OCI-LY3 (cell line): ENCODE results near the gene FOCAD.

Source experiments
- EZH2phosphoT487 ChIP-seq: fragments of 200-600 bp; shearing (Covaris generic); IDR thresholded peaks from 2 replicates; pipeline ENCODE4 v1.6.1; 2018; ENCODE audit warnings: antibody characterized with exemption, mixed run types, low read depth
- TF ChIP-seq, protein P1 (sequence below): fragments of 200-600, 300-600 bp; sonication (generic); IDR thresholded peaks from 2 replicates; pipeline ENCODE4 v1.5.1; 2014; ENCODE audit warnings: antibody characterized with exemption, low read length, low read depth

DNA sequence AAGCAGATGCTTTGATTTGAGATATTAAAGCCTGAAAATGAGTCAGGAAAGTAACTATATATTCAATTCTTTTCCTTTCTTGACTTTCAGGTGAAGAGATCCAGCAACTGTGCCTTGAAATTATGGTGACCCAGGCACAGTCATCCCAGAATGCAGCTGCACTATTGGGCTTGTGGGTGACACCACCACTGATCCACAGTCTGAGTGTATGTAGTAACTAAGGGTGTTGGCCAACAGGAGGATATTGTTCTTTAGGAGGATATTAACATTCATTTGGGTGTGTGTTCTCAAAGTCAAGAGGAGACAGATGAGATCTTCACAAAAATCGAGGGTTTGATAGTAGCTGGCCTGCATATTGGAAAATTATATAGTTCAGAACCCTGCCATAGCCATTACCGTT lies 294.2 kb downstream of the FOCAD start:
- TF ChIP-seq, protein P1, sequence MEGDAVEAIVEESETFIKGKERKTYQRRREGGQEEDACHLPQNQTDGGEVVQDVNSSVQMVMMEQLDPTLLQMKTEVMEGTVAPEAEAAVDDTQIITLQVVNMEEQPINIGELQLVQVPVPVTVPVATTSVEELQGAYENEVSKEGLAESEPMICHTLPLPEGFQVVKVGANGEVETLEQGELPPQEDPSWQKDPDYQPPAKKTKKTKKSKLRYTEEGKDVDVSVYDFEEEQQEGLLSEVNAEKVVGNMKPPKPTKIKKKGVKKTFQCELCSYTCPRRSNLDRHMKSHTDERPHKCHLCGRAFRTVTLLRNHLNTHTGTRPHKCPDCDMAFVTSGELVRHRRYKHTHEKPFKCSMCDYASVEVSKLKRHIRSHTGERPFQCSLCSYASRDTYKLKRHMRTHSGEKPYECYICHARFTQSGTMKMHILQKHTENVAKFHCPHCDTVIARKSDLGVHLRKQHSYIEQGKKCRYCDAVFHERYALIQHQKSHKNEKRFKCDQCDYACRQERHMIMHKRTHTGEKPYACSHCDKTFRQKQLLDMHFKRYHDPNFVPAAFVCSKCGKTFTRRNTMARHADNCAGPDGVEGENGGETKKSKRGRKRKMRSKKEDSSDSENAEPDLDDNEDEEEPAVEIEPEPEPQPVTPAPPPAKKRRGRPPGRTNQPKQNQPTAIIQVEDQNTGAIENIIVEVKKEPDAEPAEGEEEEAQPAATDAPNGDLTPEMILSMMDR = no peak
- no peak for TF ChIP-seq EZH2phosphoT487
